Neural cell (in vitro differentiated cells): ENCODE data around the gene ECE1. TPM values are rescaled to one million over a fixed set of nuclear protein-coding genes. Genes with fewer than 3 reads are reported as not detected.

Source experiments
- H2AFZ ChIP-seq: fragments of 200-600, 300-800 bp; sonication (generic), shearing (Covaris generic); 2 replicates; pipeline ENCODE4 v1.6.0; 2014; ENCODE audit warnings: low read depth, mild to moderate bottlenecking, antibody characterized with exemption, low read length, moderate library complexity
- H3F3A ChIP-seq: fragments of 200-600 bp; shearing (Covaris generic); 2 replicates; pipeline ENCODE4 v1.6.1; 2016; ENCODE audit warnings: mild to moderate bottlenecking, moderate library complexity, mixed read lengths, antibody characterized with exemption, low read length; ENCODE audit not compliant: insufficient read depth, poor library complexity, severe bottlenecking
- H3K27ac ChIP-seq: fragments of 200-600, 300-800 bp; sonication (generic), shearing (Covaris generic); 2 replicates; pipeline ENCODE4 v1.5.1; 2014; ENCODE audit warnings: mild to moderate bottlenecking, low read length, moderate library complexity
- H3K27me3 ChIP-seq: fragments of 300-800, 200-600 bp; sonication (generic), shearing (Covaris generic); 2 replicates; pipeline ENCODE4 v1.6.0; 2014; ENCODE audit warnings: mild to moderate bottlenecking, low read depth, low read length, moderate library complexity; ENCODE audit not compliant: insufficient read depth
- H3K36me3 ChIP-seq: fragments of 300-800, 200-600 bp; sonication (generic), shearing (Covaris generic); 2 replicates; pipeline ENCODE4 v1.5.1; 2014; ENCODE audit warnings: mild to moderate bottlenecking, antibody characterized with exemption, low read length, moderate library complexity; ENCODE audit not compliant: insufficient read depth
- H3K4me2 ChIP-seq: fragments of 300-800, 200-600 bp; sonication (generic), shearing (Covaris generic); 2 replicates; pipeline ENCODE4 v1.6.0; 2014; ENCODE audit warnings: mild to moderate bottlenecking, low read length
- H3K4me3 ChIP-seq: fragments of 300-800, 200-600 bp; sonication (generic), shearing (Covaris generic); 2 replicates; pipeline ENCODE4 v1.5.1; 2014; ENCODE audit warnings: mild to moderate bottlenecking, low read length, moderate library complexity
- H3K79me2 ChIP-seq: fragments of 200-600 bp; shearing (Covaris generic); replicated peaks from 2 replicates; pipeline ENCODE4 v1.6.0; 2014; ENCODE audit warnings: mild to moderate bottlenecking, low read length, moderate library complexity; ENCODE audit not compliant: insufficient read depth
- H3K9ac ChIP-seq: fragments of 300-800, 200-600 bp; sonication (generic), shearing (Covaris generic); 2 replicates; pipeline ENCODE4 v1.6.1; 2016; ENCODE audit warnings: mild to moderate bottlenecking, low read length, mixed read lengths
- H3K9me2 ChIP-seq: fragments of 200-600 bp; shearing (Covaris generic); 2 replicates; pipeline ENCODE4 v1.6.1; 2016; ENCODE audit warnings: mild to moderate bottlenecking, low read length, mixed read lengths; ENCODE audit not compliant: insufficient read depth
- H3K9me3 ChIP-seq: fragments of 200-600, 300-800 bp; sonication (generic), shearing (Covaris generic); 2 replicates; pipeline ENCODE4 v1.6.1; 2016; ENCODE audit warnings: mild to moderate bottlenecking, mixed run types, low read length, moderate library complexity, mixed read lengths
- H4K20me1 ChIP-seq: fragments of 200-600 bp; shearing (Covaris generic); 2 replicates; pipeline ENCODE4 v1.6.1; 2016; ENCODE audit warnings: mild to moderate bottlenecking, mixed run types; ENCODE audit not compliant: insufficient read depth
- CTCF ChIP-seq: fragments of 450-650 bp; IDR thresholded peaks from 2 replicates; pipeline ENCODE4 v1.5.1; 2014; ENCODE audit warnings: antibody characterized with exemption, mild to moderate bottlenecking, moderate library complexity; ENCODE audit not compliant: poor library complexity, severe bottlenecking
- EP300 ChIP-seq: fragments of 450-650 bp; conservative IDR thresholded peaks from 2 replicates; pipeline ENCODE4 v1.6.1; 2014; ENCODE audit warnings: antibody characterized with exemption, mild to moderate bottlenecking, moderate library complexity; ENCODE audit not compliant: poor library complexity, severe bottlenecking
- EZH2 ChIP-seq: fragments of 200-600, 300-800 bp; shearing (Covaris generic), sonication (generic); IDR thresholded peaks from 2 replicates; pipeline ENCODE4 v1.6.1; 2014; ENCODE audit warnings: antibody characterized with exemption, low read length, borderline replicate concordance, mild to moderate bottlenecking; ENCODE audit not compliant: insufficient read depth, poor library complexity, severe bottlenecking
- MXI1 ChIP-seq: fragments of 450-650 bp; conservative IDR thresholded peaks from 2 replicates; pipeline ENCODE4 v1.6.1; 2014; ENCODE audit warnings: antibody characterized with exemption, mild to moderate bottlenecking; ENCODE audit not compliant: poor library complexity, severe bottlenecking
- POLR2AphosphoS5 ChIP-seq: IDR thresholded peaks from 2 replicates; pipeline ENCODE4 v1.6.1; 2012
- RAD21 ChIP-seq: fragments of 450-650 bp; conservative IDR thresholded peaks from 2 replicates; pipeline ENCODE4 v1.6.1; 2014; ENCODE audit warnings: antibody characterized with exemption, mild to moderate bottlenecking, moderate library complexity
- SMC3 ChIP-seq: fragments of 450-650 bp; conservative IDR thresholded peaks from 2 replicates; pipeline ENCODE4 v1.6.1; 2014; ENCODE audit warnings: antibody characterized with exemption, mild to moderate bottlenecking, moderate library complexity; ENCODE audit not compliant: poor library complexity
- TAF1 ChIP-seq: IDR thresholded peaks from 2 replicates; pipeline ENCODE4 v1.6.1; 2012; ENCODE audit warnings: low read depth
- polyA plus RNA-seq: library from polyadenylated mRNA; depleted of rRNA; stranded (reverse); fragments of >200 nt; gene quantifications from 2 replicates; pipeline ENCODE4 v1.2.3, GENCODE V29; 2014
- TF ChIP-seq, protein P1 (sequence below): IDR thresholded peaks from 2 replicates; pipeline ENCODE4 v1.6.1; 2012; ENCODE audit warnings: borderline replicate concordance

The ECE1 gene
- polyA plus RNA-seq, 1 donor from 2014 or later = 7.8 TPM

DNA sequence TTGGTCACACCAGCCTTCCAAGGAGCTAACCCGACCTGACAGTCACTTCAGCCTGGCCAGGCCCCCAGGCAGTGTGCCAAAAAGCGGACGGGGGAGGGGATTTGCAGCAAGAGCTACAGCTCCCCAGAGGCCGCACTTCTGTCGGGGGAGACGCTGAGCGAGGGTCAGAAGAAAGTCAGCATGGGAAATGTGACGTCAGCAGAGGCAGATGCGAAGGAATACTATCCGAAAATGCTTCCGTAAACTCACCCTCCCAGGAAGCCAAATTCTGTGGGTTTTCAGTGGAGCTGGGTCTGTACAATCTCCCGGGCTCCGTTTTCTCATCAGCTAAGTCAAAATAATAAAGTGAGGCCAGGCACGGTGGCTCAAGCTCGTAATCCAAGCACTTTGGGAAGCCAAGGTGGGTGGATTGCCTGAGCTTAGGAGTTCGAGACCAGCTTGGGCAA is 28.5 kb upstream of the ECE1 start:
- Histone ChIP-seq H3K27me3 (no peaks in the 10 kb centered on the region), H3K79me2 (no peaks in the 10 kb centered on the region), H3K9me2 (no peaks in the 10 kb centered on the region), H3K9ac (no peak overlapping the region), H3K36me3 (no peaks in the 10 kb centered on the region), H3K4me2 (no peak overlapping the region), H4K20me1 (no peaks in the 10 kb centered on the region), H3F3A (no peaks in the 10 kb centered on the region), H3K9me3 (no peaks in the 10 kb centered on the region), H3K4me3 (no peak overlapping the region), H3K27ac (no peak overlapping the region), H2AFZ (no peak overlapping the region)
- TF ChIP-seq EP300 (no peak), RAD21 (no peak), CTCF (no peak), EZH2 (no peak), MXI1 (no peak), SMC3 (no peak), TAF1 (no peak), POLR2AphosphoS5 (no peak)
- TF ChIP-seq, protein P1, sequence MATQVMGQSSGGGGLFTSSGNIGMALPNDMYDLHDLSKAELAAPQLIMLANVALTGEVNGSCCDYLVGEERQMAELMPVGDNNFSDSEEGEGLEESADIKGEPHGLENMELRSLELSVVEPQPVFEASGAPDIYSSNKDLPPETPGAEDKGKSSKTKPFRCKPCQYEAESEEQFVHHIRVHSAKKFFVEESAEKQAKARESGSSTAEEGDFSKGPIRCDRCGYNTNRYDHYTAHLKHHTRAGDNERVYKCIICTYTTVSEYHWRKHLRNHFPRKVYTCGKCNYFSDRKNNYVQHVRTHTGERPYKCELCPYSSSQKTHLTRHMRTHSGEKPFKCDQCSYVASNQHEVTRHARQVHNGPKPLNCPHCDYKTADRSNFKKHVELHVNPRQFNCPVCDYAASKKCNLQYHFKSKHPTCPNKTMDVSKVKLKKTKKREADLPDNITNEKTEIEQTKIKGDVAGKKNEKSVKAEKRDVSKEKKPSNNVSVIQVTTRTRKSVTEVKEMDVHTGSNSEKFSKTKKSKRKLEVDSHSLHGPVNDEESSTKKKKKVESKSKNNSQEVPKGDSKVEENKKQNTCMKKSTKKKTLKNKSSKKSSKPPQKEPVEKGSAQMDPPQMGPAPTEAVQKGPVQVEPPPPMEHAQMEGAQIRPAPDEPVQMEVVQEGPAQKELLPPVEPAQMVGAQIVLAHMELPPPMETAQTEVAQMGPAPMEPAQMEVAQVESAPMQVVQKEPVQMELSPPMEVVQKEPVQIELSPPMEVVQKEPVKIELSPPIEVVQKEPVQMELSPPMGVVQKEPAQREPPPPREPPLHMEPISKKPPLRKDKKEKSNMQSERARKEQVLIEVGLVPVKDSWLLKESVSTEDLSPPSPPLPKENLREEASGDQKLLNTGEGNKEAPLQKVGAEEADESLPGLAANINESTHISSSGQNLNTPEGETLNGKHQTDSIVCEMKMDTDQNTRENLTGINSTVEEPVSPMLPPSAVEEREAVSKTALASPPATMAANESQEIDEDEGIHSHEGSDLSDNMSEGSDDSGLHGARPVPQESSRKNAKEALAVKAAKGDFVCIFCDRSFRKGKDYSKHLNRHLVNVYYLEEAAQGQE = no peak

DNA sequence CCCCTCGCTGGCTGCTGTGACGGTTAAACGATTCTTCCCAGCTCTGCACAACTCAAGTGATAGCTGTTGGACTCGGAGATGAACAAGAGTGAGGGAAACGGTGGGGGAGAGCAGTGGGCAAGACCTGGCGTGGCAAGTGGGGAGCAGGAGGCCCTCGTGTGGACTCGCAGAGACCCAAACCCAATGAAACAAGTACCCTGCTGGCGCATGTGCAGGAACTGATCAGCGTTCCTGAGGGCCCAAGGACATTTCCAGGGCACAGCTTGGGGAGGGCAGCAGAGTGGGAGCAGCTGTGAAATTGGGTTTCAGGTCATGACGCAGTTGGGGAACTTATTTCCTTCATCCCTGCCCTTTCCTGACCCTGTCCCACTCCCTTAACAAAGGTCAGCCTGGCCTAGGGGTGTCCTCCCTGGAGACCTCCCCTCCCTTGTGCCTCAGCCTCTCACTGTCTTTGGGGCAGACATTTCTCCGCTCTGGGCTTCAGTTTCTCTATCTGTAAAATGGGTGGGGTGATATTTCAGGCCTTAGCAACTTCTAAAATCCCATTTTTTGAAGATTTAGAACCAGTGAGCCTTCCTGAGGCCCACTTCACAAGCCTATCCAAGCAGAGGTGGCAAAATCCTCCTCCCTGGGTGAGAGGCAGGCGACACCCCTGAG is 27.9 kb upstream of the ECE1 start:
- no peaks in the 10 kb centered on the region for H4K20me1 ChIP-seq
- TF ChIP-seq POLR2AphosphoS5 (no peak), MXI1 (no peak), EP300 (no peak), EZH2 (no peak), RAD21 (no peak), TAF1 (no peak), SMC3 (no peak), CTCF (no peak)
- TF ChIP-seq, protein P1 = no peak
- H3K4me2 ChIP-seq = no peak overlapping the region
- H3K27ac ChIP-seq = no peak overlapping the region
- no peaks in the 10 kb centered on the region for H3K9me3 ChIP-seq
- no peaks in the 10 kb centered on the region for H3K27me3 ChIP-seq
- H3K36me3 ChIP-seq = no peaks in the 10 kb centered on the region
- no peaks in the 10 kb centered on the region for H3F3A ChIP-seq
- no peaks in the 10 kb centered on the region for H3K79me2 ChIP-seq
- no peak overlapping the region for H3K4me3 ChIP-seq
- H2AFZ ChIP-seq = no peak overlapping the region
- no peaks in the 10 kb centered on the region for H3K9me2 ChIP-seq
- H3K9ac ChIP-seq = no peak overlapping the region
